Measurements from ENCODE around the gene PTPRA.

PTPRA gene

GRCh38 chr20:2973574-2973973 is 100.3 kb downstream of the PTPRA start (continued):
- TF ChIP-seq ARNTL (CRISPR knock-in tag; IDR thresholded peaks at IDR 0.05; ENCODE audit: borderline replicate concordance, low read depth) (no peak), ISL1 (CRISPR knock-in tag; IDR thresholded peaks at IDR 0.05) (no peak), SNAI2 (CRISPR knock-in tag; IDR thresholded peaks at IDR 0.05) (no peak), ZFP3 (CRISPR knock-in tag; IDR thresholded peaks at IDR 0.05) (no peak), PPARA (CRISPR knock-in tag; IDR thresholded peaks at IDR 0.05; ENCODE audit: borderline replicate concordance) (no peak), ZNF565 (CRISPR knock-in tag; conservative IDR thresholded peaks at IDR 0.05; ENCODE audit: low read depth) (no peak)

- no peak for TF ChIP-seq ZNF8 (CRISPR knock-in tag; IDR thresholded peaks at IDR 0.05)
- no peak for TF ChIP-seq RARB (CRISPR knock-in tag; IDR thresholded peaks at IDR 0.05)
- TF ChIP-seq ARNTL (CRISPR knock-in tag; IDR thresholded peaks at IDR 0.05; ENCODE audit: borderline replicate concordance, low read depth): no peak
- no peak for TF ChIP-seq CSDC2 (CRISPR knock-in tag; IDR thresholded peaks at IDR 0.05)
- TF ChIP-seq ZFP3 (CRISPR knock-in tag; IDR thresholded peaks at IDR 0.05): no peak
- ATAC-seq: no peak
These were observed 105.2 kb downstream of the PTPRA start for GRCh38 chr20:2978519-2978918.

GRCh38 chr20:2981646-2982045 is 108.4 kb downstream of the PTPRA start:
- TF ChIP-seq OSR1 (CRISPR knock-in tag; IDR thresholded peaks at IDR 0.05): no peak
- no peak for TF ChIP-seq RARB (CRISPR knock-in tag; IDR thresholded peaks at IDR 0.05)
- TF ChIP-seq GLIS3 (CRISPR knock-in tag; IDR thresholded peaks at IDR 0.05): no peak
- no peak for TF ChIP-seq CSDC2 (CRISPR knock-in tag; IDR thresholded peaks at IDR 0.05)
- no peak for TF ChIP-seq TOX (CRISPR knock-in tag; IDR thresholded peaks at IDR 0.05; ENCODE audit: borderline replicate concordance)
- TF ChIP-seq ISL1 (CRISPR knock-in tag; IDR thresholded peaks at IDR 0.05): no peak
- TF ChIP-seq CREB5 (CRISPR knock-in tag; IDR thresholded peaks at IDR 0.05; ENCODE audit: low read depth): no peak
- no peak for TF ChIP-seq SNAI2 (CRISPR knock-in tag; IDR thresholded peaks at IDR 0.05)
- no peak for TF ChIP-seq ESRRG (CRISPR knock-in tag; IDR thresholded peaks at IDR 0.05)
- no peak for TF ChIP-seq ZC3H10 (CRISPR knock-in tag; IDR thresholded peaks at IDR 0.05)
- TF ChIP-seq TCF4 (CRISPR knock-in tag; IDR thresholded peaks at IDR 0.05; ENCODE audit: borderline replicate concordance): no peak
- TF ChIP-seq ARNTL (CRISPR knock-in tag; IDR thresholded peaks at IDR 0.05; ENCODE audit: borderline replicate concordance, low read depth): no peak
- TF ChIP-seq ZNF70 (CRISPR knock-in tag; IDR thresholded peaks at IDR 0.05): no peak
- TF ChIP-seq ZFP30 (CRISPR knock-in tag; IDR thresholded peaks at IDR 0.05): no peak
- TF ChIP-seq ZNF565 (CRISPR knock-in tag; conservative IDR thresholded peaks at IDR 0.05; ENCODE audit: low read depth): no peak
- no peak for TF ChIP-seq POU6F1 (CRISPR knock-in tag; IDR thresholded peaks at IDR 0.05; ENCODE audit: borderline replicate concordance, low read depth)
- no peak for TF ChIP-seq TSHZ2 (CRISPR knock-in tag; IDR thresholded peaks at IDR 0.05)
- ATAC-seq: no peak

- TF ChIP-seq ZNF8 (CRISPR knock-in tag; IDR thresholded peaks at IDR 0.05): no peak
- TF ChIP-seq ZFP30 (CRISPR knock-in tag; IDR thresholded peaks at IDR 0.05): no peak
- TF ChIP-seq TSHZ2 (CRISPR knock-in tag; IDR thresholded peaks at IDR 0.05): no peak
- TF ChIP-seq ARNTL (CRISPR knock-in tag; IDR thresholded peaks at IDR 0.05; ENCODE audit: borderline replicate concordance, low read depth): no peak
- TF ChIP-seq CSDC2 (CRISPR knock-in tag; IDR thresholded peaks at IDR 0.05): no peak
- TF ChIP-seq OSR1 (CRISPR knock-in tag; IDR thresholded peaks at IDR 0.05): no peak
- TF ChIP-seq PPARA (CRISPR knock-in tag; IDR thresholded peaks at IDR 0.05; ENCODE audit: borderline replicate concordance): no peak
- no peak for TF ChIP-seq GLIS3 (CRISPR knock-in tag; IDR thresholded peaks at IDR 0.05)
- no peak for TF ChIP-seq ZC3H10 (CRISPR knock-in tag; IDR thresholded peaks at IDR 0.05)
- TF ChIP-seq TCF4 (CRISPR knock-in tag; IDR thresholded peaks at IDR 0.05; ENCODE audit: borderline replicate concordance): no peak
- no peak for TF ChIP-seq CSRNP3 (CRISPR knock-in tag; IDR thresholded peaks at IDR 0.05)
- TF ChIP-seq ZNF70 (CRISPR knock-in tag; IDR thresholded peaks at IDR 0.05): no peak
- TF ChIP-seq RARB (CRISPR knock-in tag; IDR thresholded peaks at IDR 0.05): no peak
- ATAC-seq: no peak
These were observed 110.2 kb downstream of the PTPRA start for GRCh38 chr20:2983508-2983907.

Measured in SK-N-SH treated with all-trans-retinoic acid at 6 μM for 48 hours (cell line).